ENCODE measurements around the gene ACP3. TPM values are rescaled to one million over a fixed set of nuclear protein-coding genes. Genes with fewer than 3 reads are reported as not detected.

The ACP3 gene
- total RNA-seq, result 1 to 10 TPM; 5.6 to 5.9 TPM

GRCh38 chr3:132317229-132317948 is at the start of gene ACP3:
Gene ACP3 (plus strand): TSS chr3:132317407. CDS start chr3:132317457, 50 bp downstream.
- no peaks in the 10 kb centered on the region for H3K36me3 ChIP-seq
- peak within 1 kb of the TSS in 1 of 2 donors; percentile 12 for H3K27ac ChIP-seq
- TF ChIP-seq CTCF (IDR thresholded peaks at IDR 0.05), result no peak
- H3K27me3 ChIP-seq (replicated peaks; ENCODE audit: insufficient read depth), result no peaks in the 10 kb centered on the region
- ATAC-seq (ENCODE audit: insufficient number of reproducible peaks, low FRiP score, low read depth) (peak; percentile 58), DNase-seq (ENCODE audit: low spot score) (no peak)
- H3K9me3 ChIP-seq, result no peaks in the 10 kb centered on the region
- H3K4me1 ChIP-seq (ENCODE audit: control insufficient read depth in 1 of 2, low read depth in 2 of 2), result peaks cover 11 to 23% of the 10 kb centered on the region in 2 donors
- H3K4me3 ChIP-seq, result peak within 1 kb of the TSS; percentile 34

- Histone ChIP-seq H3K27me3 (replicated peaks; ENCODE audit: insufficient read depth) (no peaks in the 10 kb centered on the region), H3K27ac (no peak overlapping the region), H3K4me1 (ENCODE audit: control insufficient read depth in 1 of 2, low read depth in 2 of 2) (no peaks in the 10 kb centered on the region), H3K4me3 (no peak overlapping the region), H3K9me3 (no peaks in the 10 kb centered on the region), H3K36me3 (no peaks in the 10 kb centered on the region)
- DNase-seq (ENCODE audit: low spot score), result no peak
- no peak for TF ChIP-seq CTCF (IDR thresholded peaks at IDR 0.05)
- no peak for ATAC-seq (ENCODE audit: insufficient number of reproducible peaks, low FRiP score, low read depth)
Measured at GRCh38 chr3:132268956-132269355, 48.3 kb upstream of the ACP3 start.

- no peak overlapping the region for H3K4me3 ChIP-seq
- H3K4me1 ChIP-seq (ENCODE audit: control insufficient read depth in 1 of 2, low read depth in 2 of 2), result no peaks in the 10 kb centered on the region
- TF ChIP-seq CTCF (IDR thresholded peaks at IDR 0.05), result no peak
Measured at GRCh38 chr3:132273036-132273435, 44.2 kb upstream of the ACP3 start.

GRCh38 chr3:132276228-132276906 is 40.8 kb upstream of the ACP3 start:
- H3K4me1 ChIP-seq (ENCODE audit: control insufficient read depth in 1 of 2, low read depth in 2 of 2), result no peaks in the 10 kb centered on the region
- H3K27me3 ChIP-seq (replicated peaks; ENCODE audit: insufficient read depth), result no peaks in the 10 kb centered on the region
- peaks cover 4% of the 10 kb centered on the region for H3K9me3 ChIP-seq
- no peak for TF ChIP-seq CTCF (IDR thresholded peaks at IDR 0.05)
- H3K36me3 ChIP-seq, result no peaks in the 10 kb centered on the region
- H3K27ac ChIP-seq, result no peak overlapping the region
- no peak for DNase-seq (ENCODE audit: low spot score)
- no peak for ATAC-seq (ENCODE audit: insufficient number of reproducible peaks, low FRiP score, low read depth)
- H3K4me3 ChIP-seq, result no peak overlapping the region

More at GRCh38 chr3:132273036-132273435, 44.2 kb upstream of the ACP3 start:
- DNase-seq (ENCODE audit: low spot score) (no peak), ATAC-seq (ENCODE audit: insufficient number of reproducible peaks, low FRiP score, low read depth) (no peak)
- Histone ChIP-seq H3K27ac (no peak overlapping the region), H3K27me3 (replicated peaks; ENCODE audit: insufficient read depth) (no peaks in the 10 kb centered on the region), H3K9me3 (peaks cover 4% of the 10 kb centered on the region), H3K36me3 (no peaks in the 10 kb centered on the region)

GRCh38 chr3:132279030-132279429 is 38.2 kb upstream of the ACP3 start:
- no peak for ATAC-seq (ENCODE audit: insufficient number of reproducible peaks, low FRiP score, low read depth)
- H3K4me1 ChIP-seq (ENCODE audit: control insufficient read depth in 1 of 2, low read depth in 2 of 2), result no peaks in the 10 kb centered on the region

More at GRCh38 chr3:132279030-132279429, 38.2 kb upstream of the ACP3 start:
- H3K27me3 ChIP-seq (replicated peaks; ENCODE audit: insufficient read depth), result no peaks in the 10 kb centered on the region
- TF ChIP-seq CTCF (IDR thresholded peaks at IDR 0.05), result no peak
- no peak overlapping the region for H3K4me3 ChIP-seq
- H3K9me3 ChIP-seq, result peaks cover 4% of the 10 kb centered on the region
- no peaks in the 10 kb centered on the region for H3K36me3 ChIP-seq
- no peak overlapping the region for H3K27ac ChIP-seq
- no peak for DNase-seq (ENCODE audit: low spot score)

Data from thoracic aorta (tissue), 2 donors.